ENCODE data around the gene HNRNPUL1.

- TF ChIP-seq, protein P1, sequence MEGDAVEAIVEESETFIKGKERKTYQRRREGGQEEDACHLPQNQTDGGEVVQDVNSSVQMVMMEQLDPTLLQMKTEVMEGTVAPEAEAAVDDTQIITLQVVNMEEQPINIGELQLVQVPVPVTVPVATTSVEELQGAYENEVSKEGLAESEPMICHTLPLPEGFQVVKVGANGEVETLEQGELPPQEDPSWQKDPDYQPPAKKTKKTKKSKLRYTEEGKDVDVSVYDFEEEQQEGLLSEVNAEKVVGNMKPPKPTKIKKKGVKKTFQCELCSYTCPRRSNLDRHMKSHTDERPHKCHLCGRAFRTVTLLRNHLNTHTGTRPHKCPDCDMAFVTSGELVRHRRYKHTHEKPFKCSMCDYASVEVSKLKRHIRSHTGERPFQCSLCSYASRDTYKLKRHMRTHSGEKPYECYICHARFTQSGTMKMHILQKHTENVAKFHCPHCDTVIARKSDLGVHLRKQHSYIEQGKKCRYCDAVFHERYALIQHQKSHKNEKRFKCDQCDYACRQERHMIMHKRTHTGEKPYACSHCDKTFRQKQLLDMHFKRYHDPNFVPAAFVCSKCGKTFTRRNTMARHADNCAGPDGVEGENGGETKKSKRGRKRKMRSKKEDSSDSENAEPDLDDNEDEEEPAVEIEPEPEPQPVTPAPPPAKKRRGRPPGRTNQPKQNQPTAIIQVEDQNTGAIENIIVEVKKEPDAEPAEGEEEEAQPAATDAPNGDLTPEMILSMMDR (IDR thresholded peaks at IDR 0.05) = no peak
- TF ChIP-seq POLR2A (IDR thresholded peaks at IDR 0.05) = no peak
These were observed 10.5 kb upstream of the HNRNPUL1 start for GRCh38 chr19:41253660-41254059.

All from vagina (tissue), 2 donors.